K562 (cell line): Measurements from ENCODE around the gene PGP. TPM values are rescaled to one million over a fixed set of nuclear protein-coding genes. Genes with fewer than 3 reads are reported as not detected.

Experiments used
- ATAC-seq: fragments of 200-7000 bp; cut with Tn5 transposase; 3 replicates; pipeline ENCODE4 v1.9.1; 2020; ENCODE audit warnings: moderate library complexity
- BruUV-seq: library from RNA; stranded (reverse); fragments of 400-500 nt; replicated peaks from 2 replicates; lab custom pipeline; 2021; lab: Mats Ljungman, UMichigan
- CTCF ChIA-PET: fragments of 300-600 bp; formaldehyde crosslinking; extraction: SDS; loops from one replicate; lab custom pipeline; 2021; ENCODE audit warnings: low intra/inter-chr PET ratio; lab: Yijun Ruan, JAX
- POLR2A ChIA-PET: fragments of 300-600, 350-650 bp; sonication (Branson Sonifier 250); formaldehyde crosslinking; extraction: SDS; loops from one replicate; lab custom pipeline; 2021; ENCODE audit warnings: antibody characterized with exemption, inconsistent platforms; lab: Yijun Ruan, JAX
- DNase-seq, 4 experiments: peaks; one replicate each; pipeline versions ENCODE4 v3.0.0 to v3.0.0-alpha.2; 2011 to 2018; ENCODE audit warnings: low spot score in 3 of 4, mixed read lengths in 3 of 4; ENCODE audit errors: extremely low read depth in 1 of 4
- FAIRE-seq: peaks from 2 replicates; lab custom pipeline; 2011; peaks lifted over from hg19 to GRCh38; lab: Jason Lieb, UNC
- H2AFZ ChIP-seq: 2 replicates; pipeline ENCODE4 v1.6.0; 2011; ENCODE audit warnings: low read depth, low read length, control low read depth, inconsistent platforms
- H3K27ac ChIP-seq: fragments of 200-600 bp; 3 replicates; pipeline ENCODE4 v1.8.0; 2011; ENCODE audit warnings: low read depth, mild to moderate bottlenecking, control low read depth, inconsistent platforms, low read length, moderate library complexity, mixed read lengths; ENCODE audit errors: extremely low read depth
- H3K27me3 ChIP-seq, 2 experiments: fragments of 300-600 bp in 1 of 2; 2 replicates in 1 of 2; 3 replicates in 1 of 2; pipeline versions ENCODE4 v1.6.0 to v1.8.0; 2011; ENCODE audit warnings: inconsistent platforms in 2 of 2, low read length in 2 of 2, mild to moderate bottlenecking in 1 of 2, mixed read lengths in 1 of 2, moderate library complexity in 1 of 2; ENCODE audit not compliant: control insufficient read depth in 2 of 2, insufficient read depth in 2 of 2
- H3K36me3 ChIP-seq: fragments of 300-600 bp; 3 replicates; pipeline ENCODE4 v1.8.0; 2011; ENCODE audit warnings: mild to moderate bottlenecking, low read length, inconsistent platforms; ENCODE audit not compliant: control insufficient read depth, insufficient read depth
- H3K4me1 ChIP-seq, 2 experiments: fragments of 200-600 bp in 1 of 2; replicated peaks in 1 of 2; 2 replicates in 1 of 2; 3 replicates in 1 of 2; pipeline versions ENCODE4 v1.5.1 to v1.8.0; 2011; ENCODE audit warnings: inconsistent platforms in 2 of 2, low read length in 2 of 2, mild to moderate bottlenecking in 1 of 2, mixed read lengths in 1 of 2, moderate library complexity in 1 of 2; ENCODE audit not compliant: control insufficient read depth in 2 of 2, insufficient read depth in 2 of 2
- H3K4me2 ChIP-seq: 2 replicates; pipeline ENCODE4 v1.6.1; 2011; ENCODE audit warnings: low read length, control low read depth, inconsistent platforms, mixed read lengths; ENCODE audit not compliant: insufficient read depth
- H3K4me3 ChIP-seq: fragments of 200-600 bp; sonication (generic), shearing (Covaris generic); 2 replicates; pipeline ENCODE4 v1.5.1; 2016; ENCODE audit warnings: control low read depth, inconsistent platforms
- H3K79me2 ChIP-seq: fragments of 200-600 bp; 3 replicates; pipeline ENCODE4 v1.8.0; 2011; ENCODE audit warnings: low read length, inconsistent platforms; ENCODE audit not compliant: control insufficient read depth, insufficient read depth
- H3K9ac ChIP-seq, 2 experiments: 2 replicates each; pipeline versions ENCODE4 v1.6.0 to v1.6.1; 2011; ENCODE audit warnings: low read depth in 2 of 2, low read length in 2 of 2, control low read depth in 1 of 2, inconsistent platforms in 1 of 2, mild to moderate bottlenecking in 1 of 2, mixed read lengths in 1 of 2; ENCODE audit not compliant: insufficient read depth in 1 of 2
- H3K9me1 ChIP-seq: one replicate; pipeline ENCODE4 v1.6.0; 2011; ENCODE audit warnings: inconsistent platforms, mild to moderate bottlenecking, low read length, moderate library complexity; ENCODE audit not compliant: control insufficient read depth, insufficient read depth
- H3K9me3 ChIP-seq: replicated peaks from 2 replicates; pipeline ENCODE4 v1.5.1; 2011; ENCODE audit warnings: low read depth, low read length, inconsistent platforms; ENCODE audit not compliant: control insufficient read depth, insufficient read depth
- H4K20me1 ChIP-seq: replicated peaks from 2 replicates; pipeline ENCODE4 v1.6.1; 2011; ENCODE audit warnings: low read length, inconsistent platforms, mixed read lengths; ENCODE audit not compliant: control insufficient read depth, insufficient read depth
- CTCF ChIP-seq, 3 experiments: IDR thresholded peaks in 2 of 3; conservative IDR thresholded peaks in 1 of 3; 2 replicates each; pipeline ENCODE4 v1.5.1; 2011 to 2012; ENCODE audit warnings: low read length in 3 of 3, mild to moderate bottlenecking in 3 of 3, control low read depth in 2 of 3, improper control_type of control experiment in 1 of 3, inconsistent platforms in 1 of 3, low read depth in 1 of 3, mixed read lengths in 1 of 3, moderate library complexity in 1 of 3; ENCODE audit not compliant: insufficient read depth in 2 of 3
- EP300 ChIP-seq: IDR thresholded peaks from 2 replicates; pipeline ENCODE4 v1.6.1; 2012; ENCODE audit warnings: low read length, improper control_type of control experiment
- ESRRA ChIP-seq: fragments of 450-650 bp; IDR thresholded peaks from 2 replicates; pipeline ENCODE4 v1.6.1; 2014; ENCODE audit warnings: low read depth, mild to moderate bottlenecking, moderate library complexity, borderline replicate concordance
- GATAD2A ChIP-seq: fragments of 450-650 bp; IDR thresholded peaks from 2 replicates; pipeline ENCODE4 v1.6.1; 2017
- HNRNPLL ChIP-seq: fragments of 200-400 bp; formaldehyde crosslinking; IDR thresholded peaks from 2 replicates; pipeline ENCODE4 v1.6.1; 2017; ENCODE audit warnings: low read length, low read depth, mild to moderate bottlenecking; ENCODE audit not compliant: poor library complexity, severe bottlenecking
- MCM2 ChIP-seq: fragments of 450-650 bp; IDR thresholded peaks from 2 replicates; pipeline ENCODE4 v1.6.1; 2017; ENCODE audit warnings: low read depth, mild to moderate bottlenecking
- NCOR1 ChIP-seq: fragments of 450-650 bp; IDR thresholded peaks from 2 replicates; pipeline ENCODE4 v1.6.1; 2016; ENCODE audit warnings: mild to moderate bottlenecking, moderate library complexity
- PCBP1 ChIP-seq: fragments of 200-400 bp; formaldehyde crosslinking; IDR thresholded peaks from 2 replicates; pipeline ENCODE4 v1.6.1; 2018; ENCODE audit warnings: mild to moderate bottlenecking, low read depth, low read length; ENCODE audit not compliant: poor library complexity, severe bottlenecking
- PHF20 ChIP-seq: fragments of 450-650 bp; IDR thresholded peaks from 2 replicates; pipeline ENCODE4 v1.6.1; 2018; ENCODE audit not compliant: partially characterized antibody
- POLR2A ChIP-seq: fragments of 450-650 bp; conservative IDR thresholded peaks from 2 replicates; pipeline ENCODE4 v1.6.1; 2016
- SAFB ChIP-seq: fragments of 200-400 bp; formaldehyde crosslinking; IDR thresholded peaks from 2 replicates; pipeline ENCODE4 v1.6.1; 2017; ENCODE audit warnings: low read depth, low read length, borderline replicate concordance
- TBP ChIP-seq: optimal IDR thresholded peaks from 2 replicates; pipeline ENCODE3; 2011; ENCODE audit warnings: low read depth, low read length, improper control_type of control experiment
- TFAP4 ChIP-seq: sonication (generic); formaldehyde crosslinking; IDR thresholded peaks from 2 replicates; pipeline ENCODE4 v1.8.0; 2022; ENCODE audit warnings: missing genetic modification reagents, mild to moderate bottlenecking, moderate library complexity, borderline replicate concordance
- ZBTB43 ChIP-seq: sonication (generic); formaldehyde crosslinking; IDR thresholded peaks from 2 replicates; pipeline ENCODE4 v1.8.0; 2023; ENCODE audit warnings: mild to moderate bottlenecking, missing genetic modification reagents
- ZFP1 ChIP-seq: fragments of 450-650 bp; formaldehyde crosslinking; IDR thresholded peaks from 2 replicates; pipeline ENCODE4 v1.4.0; 2020; ENCODE audit warnings: mild to moderate bottlenecking, mixed read lengths
- ZNF57 ChIP-seq: fragments of 450-650 bp; formaldehyde crosslinking; IDR thresholded peaks from 2 replicates; pipeline ENCODE4 v1.4.0; 2020; ENCODE audit warnings: mild to moderate bottlenecking, moderate library complexity
- ZNF668 ChIP-seq: fragments of 250-450 bp; sonication (Bioruptor Pico); IDR thresholded peaks from 2 replicates; pipeline ENCODE4 v1.8.0; 2022; ENCODE audit warnings: mild to moderate bottlenecking, inconsistent platforms
- ZNF77 ChIP-seq: fragments of 250-450 bp; sonication (Bioruptor Pico); IDR thresholded peaks from 2 replicates; pipeline ENCODE4 v1.5.0; 2020
- WGBS: fragments of 100-300 bp; shearing (Covaris generic); methylation state at CpG from one replicate; pipeline ENCODE4 v1.1.6; 2016; ENCODE audit warnings: low coverage, mixed read lengths; ENCODE audit not compliant: insufficient coverage; ENCODE audit errors: missing lambda C conversion rate; 5-methylcytosine and 5-hydroxymethylcytosine counted together
- in situ Hi-C: fragments of 300-500 bp; cut with MboI; formaldehyde crosslinking; loops from 4 replicates; pipeline ENCODE4 v1.15.0; 2018; ENCODE audit warnings: inconsistent platforms, mixed read lengths
- intact Hi-C: fragments of 100-400 bp; cut with micrococcal nuclease; formaldehyde crosslinking; loops from 2 replicates; pipeline ENCODE4 v1.14.2; 2022
- polyA plus RNA-seq, 8 experiments: library from polyadenylated mRNA; depleted of rRNA in 4 of 8; stranded (reverse) in 5 of 8; unstranded in 3 of 8; fragments of >200 nt; fragmentation: Nextera tagmentation in 2 of 8; fragmentation: Illumina TruSeq in 1 of 8; extraction: Ambion mirVana in 2 of 8; extraction: Trizol in 1 of 8; gene quantifications; 2 replicates each; pipeline versions ENCODE4 v1.2.1 to v1.2.3, GENCODE V29; 2011 to 2014; ENCODE audit warnings: inconsistent platforms in 1 of 8, missing spikeins in 1 of 8
- total RNA-seq, 7 experiments: library from RNA; depleted of rRNA in 6 of 7; stranded (reverse); fragments of >200 nt in 6 of 7; fragmentation: Illumina TruSeq in 2 of 7; extraction: Trizol in 2 of 7; gene quantifications; 2 replicates each; pipeline versions ENCODE4 v1.2.1 to v1.2.3, GENCODE V29; 2011 to 2021; ENCODE audit warnings: low replicate concordance in 1 of 7

The PGP gene
- total and polyA plus RNA-seq, 9 of the 15 experiments (the other 6 are each of a cell fraction or from before 2014, with no cell fraction given), result 1.1 to 57.6 (median 19.6) TPM

GRCh38 chr16:2205104-2205966 is 9.3 kb downstream of the PGP start, which contains the start of gene MLST8:
Gene MLST8 (plus strand): TSS chr16:2205454. CDS start chr16:2206086, 632 bp downstream.
- intact Hi-C loops (no loop called here), in situ Hi-C loops (no loop called here)
- Histone ChIP-seq H3K9me3 (no peaks in the 10 kb centered on the region), H3K9me1 (no peaks in the 10 kb centered on the region), H4K20me1 (peaks cover 1% of the 10 kb centered on the region; the same call in 1 of the 2 replicates), H3K27me3 (no peaks in the 10 kb centered on the region), H3K36me3 (peaks cover 38% of the 10 kb centered on the region; the same call in 1 of the 3 replicates), H3K4me2 (peak within 1 kb of the TSS; percentile 92), H2AFZ (peak within 1 kb of the TSS; percentile 100), H3K4me1 (peaks cover 13 to 61% of the 10 kb centered on the region in 2 experiments; a peak in 4 of 5 replicates), H3K9ac (peak within 1 kb of the TSS; percentile 92 to 96), H3K79me2 (peaks cover 37% of the 10 kb centered on the region), H3K4me3 (peak within 1 kb of the TSS; percentile 84), H3K27ac (peak within 1 kb of the TSS; percentile 93)
- FAIRE-seq (peak; percentile 70), DNase-seq (peak; percentile 92 to 98 (median 96)), ATAC-seq (peak; percentile 79)
- ChIA-PET POLR2A (interaction anchor here (0.5 to 1.4 kb wide), 7 partner anchors 9 to 50 kb away, joined by 3 to 15 read pairs (median 5); partner anchors contain the start of genes ECI1, PGP and TRAF7), CTCF (no interaction called here)
- no TSS peak for BruUV-seq
- WGBS, result 0% methylated on average over 56 of the region's 93 CpGs
- TF ChIP-seq GATAD2A (peak; percentile 67; the same call in 1 of the 2 replicates), SAFB (peak; percentile 94), ESRRA (peak; percentile 50; the same call in 1 of the 2 replicates), NCOR1 (no peak), EP300 (no peak), PHF20 (peak; percentile 83), TBP (peak; percentile 69), ZFP1 (CRISPR knock-in tag) (no peak), PCBP1 (peak; percentile 92), ZNF57 (CRISPR knock-in tag) (0 out of 2 replicates have a peak, but pooled peaks have one; percentile 41), POLR2A (peak; percentile 93), CTCF (IDR thresholded peaks at IDR 0.05 in 2 of 3, conservative IDR thresholded peaks at IDR 0.05 in 1 of 3; ENCODE audit: insufficient read depth in 2 of 3, low read depth in 1 of 3, low read length in 3 of 3) (0 out of 6 replicates have a peak, but pooled peaks of 1 of the 3 experiments have one; percentile 15), ZBTB43 (CRISPR knock-in tag) (peak; percentile 63; the same call in 1 of the 2 replicates), HNRNPLL (peak; percentile 89), ZNF668 (CRISPR knock-in tag) (0 out of 2 replicates have a peak, but pooled peaks have one; percentile 48), ZNF77 (no peak), TFAP4 (CRISPR knock-in tag) (peak; percentile 71), MCM2 (no peak)
